ENCODE data around the gene KAT2A. TPM values are rescaled to one million over a fixed set of nuclear protein-coding genes. Genes with fewer than 3 reads are reported as not detected.
A peak's percentile ranks its signal among the peaks of the same experiment; 100 is the strongest.

Gene KAT2A
- total RNA-seq, 4 donors from 2014 or later, result 13.8 to 31.1 (median 21.8) TPM

GRCh38 chr17:42087736-42088705 lies 33.1 kb downstream of the KAT2A start:
- H3K4me3 ChIP-seq, result peak overlapping the region in 2 of 4 donors; percentile 2 to 11
- H3K27ac ChIP-seq (replicated peaks in 1 of 4), result no peak overlapping the region
- no peaks in the 10 kb centered on the region for H3K36me3 ChIP-seq
- intact Hi-C loops (cut with DNase I), result no loop called here
- 77% methylated on average over 7 of the region's 20 CpGs for WGBS
- TF ChIP-seq EP300 (IDR thresholded peaks at IDR 0.05) (no peak), POLR2A (IDR thresholded peaks at IDR 0.05; ENCODE audit: low read depth) (no peak), CTCF (IDR thresholded peaks at IDR 0.05) (no peak), POLR2AphosphoS5 (IDR thresholded peaks at IDR 0.05) (no peak)
- DNase-seq (ENCODE audit: extremely low spot score), result no peak
- peaks cover 0 to 33% (median 2%) of the 10 kb centered on the region in 4 donors for H3K27me3 ChIP-seq
- H3K4me1 ChIP-seq, result no peaks in the 10 kb centered on the region
- H3K9me3 ChIP-seq, result no peaks in the 10 kb centered on the region

- peaks cover 0 to 24% (median 2%) of the 10 kb centered on the region in 4 donors for H3K27me3 ChIP-seq
- WGBS, result 69% methylated on average over 7 of the region's 7 CpGs
- intact Hi-C loops (cut with DNase I), result no loop called here
- no peaks in the 10 kb centered on the region for H3K9me3 ChIP-seq
- no peaks in the 10 kb centered on the region for H3K4me1 ChIP-seq
- DNase-seq (ENCODE audit: extremely low spot score), result no peak
- TF ChIP-seq POLR2A (IDR thresholded peaks at IDR 0.05; ENCODE audit: low read depth), result no peak
- no peak for TF ChIP-seq POLR2AphosphoS5 (IDR thresholded peaks at IDR 0.05)
- no peak for TF ChIP-seq EP300 (IDR thresholded peaks at IDR 0.05)
- no peak for TF ChIP-seq CTCF (IDR thresholded peaks at IDR 0.05)
- H3K36me3 ChIP-seq, result no peaks in the 10 kb centered on the region
- H3K4me3 ChIP-seq, result no peak overlapping the region
- H3K27ac ChIP-seq (replicated peaks in 1 of 4), result no peak overlapping the region
Observed at GRCh38 chr17:42087042-42087701, 34.0 kb downstream of the KAT2A start.

DNA sequence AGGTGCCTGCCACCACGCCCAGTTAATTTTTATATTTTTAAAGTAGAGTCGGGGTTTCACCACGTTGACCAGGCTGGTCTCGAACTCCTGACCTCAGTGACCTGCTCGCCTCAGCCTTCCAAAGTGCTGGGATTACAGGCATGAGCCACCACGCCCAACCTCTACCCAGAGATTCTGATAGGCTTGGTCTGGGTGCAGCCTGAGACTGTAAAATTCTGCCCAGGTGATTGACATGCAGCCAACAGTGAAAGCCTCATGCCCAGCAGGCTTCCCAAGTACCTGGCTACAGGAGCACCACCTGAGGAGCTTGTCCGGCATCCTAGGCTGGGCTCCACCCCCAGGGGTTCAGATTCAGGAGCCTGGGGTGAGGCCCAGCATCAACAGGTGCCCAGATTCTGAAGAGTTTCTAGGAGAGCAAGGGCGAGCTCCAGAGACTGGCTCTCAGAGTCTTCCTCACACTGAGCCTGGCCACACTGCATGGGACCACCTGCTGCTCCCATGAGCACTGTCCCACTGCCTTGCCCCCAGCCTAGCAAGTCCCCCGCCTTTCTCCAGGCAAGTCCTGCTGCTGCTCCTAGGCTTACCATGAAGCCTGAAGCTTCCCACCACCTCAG lies 39.5 kb downstream of the KAT2A start:
- DNase-seq (ENCODE audit: extremely low spot score), result no peak
- Histone ChIP-seq H3K27ac (replicated peaks in 1 of 4) (no peak overlapping the region), H3K4me3 (no peak overlapping the region), H3K4me1 (no peaks in the 10 kb centered on the region), H3K9me3 (no peaks in the 10 kb centered on the region), H3K36me3 (no peaks in the 10 kb centered on the region), H3K27me3 (peaks cover 0 to 13% (median 0%) of the 10 kb centered on the region in 4 donors)
- WGBS, result 93% methylated on average over 7 of the region's 9 CpGs
- intact Hi-C loops (cut with DNase I), result no loop called here
- TF ChIP-seq POLR2A (IDR thresholded peaks at IDR 0.05; ENCODE audit: low read depth), result no peak
- no peak for TF ChIP-seq EP300 (IDR thresholded peaks at IDR 0.05)
- no peak for TF ChIP-seq POLR2AphosphoS5 (IDR thresholded peaks at IDR 0.05)
- TF ChIP-seq CTCF (IDR thresholded peaks at IDR 0.05), result no peak

GRCh38 chr17:42079541-42079940 lies 41.6 kb downstream of the KAT2A start:
- Histone ChIP-seq H3K4me3 (no peak overlapping the region), H3K36me3 (no peaks in the 10 kb centered on the region), H3K9me3 (no peaks in the 10 kb centered on the region), H3K27ac (replicated peaks in 1 of 4) (no peak overlapping the region), H3K4me1 (no peaks in the 10 kb centered on the region), H3K27me3 (peaks cover 0 to 7% (median 0%) of the 10 kb centered on the region in 4 donors)
- WGBS, result 73% methylated on average over 2 of the region's 2 CpGs
- DNase-seq (ENCODE audit: extremely low spot score), result no peak
- TF ChIP-seq CTCF (IDR thresholded peaks at IDR 0.05) (no peak), POLR2AphosphoS5 (IDR thresholded peaks at IDR 0.05) (no peak), EP300 (IDR thresholded peaks at IDR 0.05) (no peak), POLR2A (IDR thresholded peaks at IDR 0.05; ENCODE audit: low read depth) (no peak)
- intact Hi-C loops (cut with DNase I), result no loop called here
